ENCODE data around the gene APMAP.
"Not testable (repeated sequence)": the region's sequence is repeated elsewhere in the genome, so short reads cannot be mapped to it uniquely, and the experiment has no call there.

APMAP gene

DNA sequence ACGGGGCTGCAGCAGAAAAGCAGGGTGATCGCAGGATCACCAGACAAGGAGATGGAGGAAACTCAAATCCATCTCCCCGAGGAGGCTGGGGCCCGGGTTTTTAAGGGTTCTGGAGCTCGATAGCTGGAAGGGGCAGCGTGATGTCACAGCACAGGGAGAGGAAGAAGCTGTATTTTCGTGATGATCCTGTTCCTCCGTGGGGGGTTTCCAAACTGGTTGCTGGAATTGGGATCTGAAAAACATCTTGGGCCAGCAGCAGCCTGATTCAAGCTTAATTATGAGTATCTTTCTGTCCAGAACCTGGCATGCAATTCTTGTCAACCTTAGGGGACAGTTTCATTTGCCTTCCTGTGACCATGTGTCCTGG, 39.4 kb downstream of the APMAP start:
- Histone ChIP-seq H3K9me3 (ENCODE audit: control insufficient read depth, low read length) (no peaks in the 10 kb centered on the region), H3K4me1 (ENCODE audit: control insufficient read depth, insufficient read depth, low read length, poor library complexity, severe bottlenecking) (peaks cover 21% of the 10 kb centered on the region), H3K4me3 (ENCODE audit: insufficient read depth, low read depth, low read length, poor library complexity, severe bottlenecking) (no peak overlapping the region), H3K36me3 (ENCODE audit: control insufficient read depth, insufficient read depth, low read length) (peaks cover 4% of the 10 kb centered on the region), H3K27me3 (replicated peaks; ENCODE audit: control insufficient read depth, insufficient read depth, low read length, poor library complexity, severe bottlenecking) (no peaks in the 10 kb centered on the region), H3K27ac (ENCODE audit: insufficient read depth, low read length, poor library complexity, severe bottlenecking) (no peak overlapping the region)
- no peak for DNase-seq

DNA sequence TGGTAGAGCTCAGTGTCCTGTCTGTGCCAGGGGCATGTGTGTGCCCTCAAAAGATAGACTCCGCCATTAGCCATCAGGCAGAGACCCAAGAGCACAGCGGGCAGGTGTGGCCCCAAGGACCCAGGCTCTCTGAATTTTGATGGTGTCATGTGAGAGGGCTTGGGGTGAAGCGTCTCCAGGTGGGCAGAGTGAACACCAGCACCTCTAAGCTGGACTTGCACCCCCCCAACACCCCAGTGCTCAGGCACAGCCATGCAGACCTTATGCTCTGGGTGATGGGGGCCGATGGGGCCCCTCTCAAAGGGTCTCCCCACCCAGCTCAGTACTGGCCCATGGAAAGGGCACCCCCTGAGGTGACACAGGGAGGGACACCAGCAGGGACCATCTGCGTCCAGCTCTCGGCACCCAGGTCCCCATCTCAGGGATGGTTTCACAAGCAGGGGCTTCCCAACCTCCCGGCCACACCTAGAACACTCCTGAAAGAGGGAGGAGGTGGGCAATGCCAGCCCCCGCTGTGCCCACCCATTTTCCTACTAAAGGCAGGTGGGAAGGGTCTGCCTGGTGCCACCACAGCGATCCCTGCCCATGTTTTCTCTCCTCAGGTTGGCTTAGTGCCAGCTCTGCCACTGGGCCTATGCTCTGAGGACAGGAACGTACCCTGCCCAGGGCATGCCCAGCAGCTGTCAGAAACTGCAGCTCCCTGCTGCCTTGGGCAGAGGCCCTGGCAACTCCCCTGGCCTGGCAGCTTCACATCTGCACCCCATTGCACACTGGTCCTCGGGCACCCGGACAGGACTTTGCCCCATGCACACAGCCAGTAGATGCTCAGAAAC, 40.0 kb downstream of the APMAP start:
- Histone ChIP-seq H3K36me3 (ENCODE audit: control insufficient read depth, insufficient read depth, low read length) (peaks cover 3% of the 10 kb centered on the region), H3K9me3 (ENCODE audit: control insufficient read depth, low read length) (no peaks in the 10 kb centered on the region), H3K4me1 (ENCODE audit: control insufficient read depth, insufficient read depth, low read length, poor library complexity, severe bottlenecking) (peaks cover 21% of the 10 kb centered on the region), H3K4me3 (ENCODE audit: insufficient read depth, low read depth, low read length, poor library complexity, severe bottlenecking) (no peak overlapping the region), H3K27me3 (replicated peaks; ENCODE audit: control insufficient read depth, insufficient read depth, low read length, poor library complexity, severe bottlenecking) (no peaks in the 10 kb centered on the region), H3K27ac (ENCODE audit: insufficient read depth, low read length, poor library complexity, severe bottlenecking) (no peak overlapping the region)
- DNase-seq = no peak

DNA sequence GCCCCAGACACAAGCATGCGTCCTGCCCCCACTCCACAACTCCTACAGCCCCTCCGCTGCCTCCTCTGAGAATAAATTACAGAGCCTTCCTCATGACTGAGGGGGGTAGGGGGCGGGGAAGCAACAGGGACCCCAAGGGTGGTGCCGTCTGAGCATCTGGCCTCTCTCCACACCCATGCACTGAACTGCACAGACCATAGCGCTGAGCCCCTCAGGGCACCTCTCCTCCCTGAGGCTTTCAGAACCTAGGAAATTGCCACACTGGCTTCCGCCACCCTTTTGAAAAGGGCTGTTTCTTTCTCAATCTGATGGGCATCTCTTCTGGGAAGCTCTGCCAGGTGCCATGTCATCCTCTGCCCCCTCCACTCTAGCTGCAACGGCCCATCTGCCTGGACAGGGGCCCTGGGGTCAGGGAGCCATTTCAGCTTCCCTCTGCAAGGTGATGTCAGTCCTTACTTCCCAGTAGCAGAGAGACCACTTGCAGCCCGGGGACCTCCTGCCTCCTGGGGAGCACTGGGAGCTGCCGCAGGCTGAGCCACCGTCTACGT, 40.9 kb downstream of the APMAP start:
- H3K4me3 ChIP-seq (ENCODE audit: insufficient read depth, low read depth, low read length, poor library complexity, severe bottlenecking) = no peak overlapping the region
- no peaks in the 10 kb centered on the region for H3K36me3 ChIP-seq (ENCODE audit: control insufficient read depth, insufficient read depth, low read length)
- DNase-seq = no peak
- no peaks in the 10 kb centered on the region for H3K27me3 ChIP-seq (replicated peaks; ENCODE audit: control insufficient read depth, insufficient read depth, low read length, poor library complexity, severe bottlenecking)
- H3K9me3 ChIP-seq (ENCODE audit: control insufficient read depth, low read length) = no peaks in the 10 kb centered on the region
- H3K27ac ChIP-seq (ENCODE audit: insufficient read depth, low read length, poor library complexity, severe bottlenecking) = no peak overlapping the region
- peaks cover 21% of the 10 kb centered on the region for H3K4me1 ChIP-seq (ENCODE audit: control insufficient read depth, insufficient read depth, low read length, poor library complexity, severe bottlenecking)

DNA sequence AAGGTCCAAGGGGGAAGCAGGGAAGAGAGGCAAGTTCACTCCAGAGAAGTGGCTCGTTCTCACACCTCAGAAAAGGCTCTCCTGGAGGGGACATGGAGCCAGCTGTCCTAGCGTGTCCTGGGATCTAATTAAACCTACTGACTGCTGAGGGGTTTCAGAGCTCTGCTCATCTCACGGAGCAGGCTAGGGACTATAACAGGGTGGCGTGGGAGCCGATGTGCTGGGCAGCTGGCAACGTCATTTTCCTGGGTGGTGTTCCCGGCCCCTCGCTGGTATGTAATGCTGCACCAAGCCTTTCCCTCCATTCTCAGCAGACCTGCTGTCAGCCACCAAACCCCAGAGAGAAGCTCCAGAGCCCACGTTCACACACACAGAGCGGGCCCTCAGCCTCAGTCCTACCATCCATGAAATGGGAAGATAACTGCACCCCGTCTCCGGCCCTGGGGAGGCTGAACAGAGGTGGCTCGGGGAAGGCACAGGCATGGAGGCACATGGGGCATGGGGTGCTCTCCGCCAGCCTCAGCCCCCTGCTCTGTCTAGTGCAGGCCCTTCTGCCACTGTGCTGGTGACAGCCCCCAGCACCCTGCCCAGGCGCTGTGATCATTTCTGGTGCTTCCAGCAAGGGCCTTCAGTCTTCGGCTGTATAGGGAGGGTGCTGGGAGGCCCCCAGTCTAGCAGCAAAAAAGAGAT, 41.6 kb downstream of the APMAP start:
- Histone ChIP-seq H3K4me3 (ENCODE audit: insufficient read depth, low read depth, low read length, poor library complexity, severe bottlenecking) (no peak overlapping the region), H3K27ac (ENCODE audit: insufficient read depth, low read length, poor library complexity, severe bottlenecking) (no peak overlapping the region), H3K4me1 (ENCODE audit: control insufficient read depth, insufficient read depth, low read length, poor library complexity, severe bottlenecking) (peaks cover 21% of the 10 kb centered on the region), H3K27me3 (replicated peaks; ENCODE audit: control insufficient read depth, insufficient read depth, low read length, poor library complexity, severe bottlenecking) (no peaks in the 10 kb centered on the region), H3K36me3 (ENCODE audit: control insufficient read depth, insufficient read depth, low read length) (no peaks in the 10 kb centered on the region), H3K9me3 (ENCODE audit: control insufficient read depth, low read length) (no peaks in the 10 kb centered on the region)
- no peak for DNase-seq

DNA sequence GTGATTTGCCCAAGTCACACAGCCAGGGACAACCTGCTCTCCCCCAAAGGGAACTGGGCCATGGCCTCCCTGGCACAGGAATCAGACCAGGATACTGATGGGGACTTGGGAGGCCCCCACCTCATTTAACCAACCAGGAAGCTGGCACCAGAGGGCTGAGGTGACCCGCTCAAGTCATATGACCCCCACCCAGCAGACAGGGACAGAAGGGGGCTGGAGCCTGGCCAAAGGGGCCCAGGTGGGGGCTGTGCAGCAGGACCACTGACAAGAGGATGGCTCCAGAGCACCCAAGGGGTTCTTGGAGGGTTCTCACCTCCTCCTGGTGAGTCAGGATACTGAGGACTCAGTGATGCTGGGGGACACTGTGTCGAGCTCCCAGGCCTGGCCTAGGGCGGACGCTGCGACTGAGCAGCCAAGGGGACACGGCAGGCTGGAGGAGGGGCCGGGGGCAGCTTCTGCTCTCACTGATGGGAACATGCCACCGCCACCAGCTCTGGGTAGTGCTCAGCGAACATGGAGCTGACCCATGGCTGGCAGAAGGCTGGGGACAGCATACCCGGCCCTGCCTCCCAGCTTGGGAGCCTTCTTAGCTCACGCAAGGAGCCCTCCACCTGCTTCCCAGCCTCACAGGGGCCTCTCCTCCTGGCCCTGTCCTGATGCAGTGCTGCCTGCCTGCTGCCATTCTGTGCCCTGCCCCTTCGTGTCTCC, 42.3 kb downstream of the APMAP start:
- DNase-seq = no peak
- Histone ChIP-seq H3K4me3 (ENCODE audit: insufficient read depth, low read depth, low read length, poor library complexity, severe bottlenecking) (peak overlapping the region; percentile 31), H3K36me3 (ENCODE audit: control insufficient read depth, insufficient read depth, low read length) (no peaks in the 10 kb centered on the region), H3K27ac (ENCODE audit: insufficient read depth, low read length, poor library complexity, severe bottlenecking) (peak overlapping the region; percentile 46), H3K27me3 (replicated peaks; ENCODE audit: control insufficient read depth, insufficient read depth, low read length, poor library complexity, severe bottlenecking) (no peaks in the 10 kb centered on the region), H3K4me1 (ENCODE audit: control insufficient read depth, insufficient read depth, low read length, poor library complexity, severe bottlenecking) (peaks cover 21% of the 10 kb centered on the region), H3K9me3 (ENCODE audit: control insufficient read depth, low read length) (no peaks in the 10 kb centered on the region)

DNA sequence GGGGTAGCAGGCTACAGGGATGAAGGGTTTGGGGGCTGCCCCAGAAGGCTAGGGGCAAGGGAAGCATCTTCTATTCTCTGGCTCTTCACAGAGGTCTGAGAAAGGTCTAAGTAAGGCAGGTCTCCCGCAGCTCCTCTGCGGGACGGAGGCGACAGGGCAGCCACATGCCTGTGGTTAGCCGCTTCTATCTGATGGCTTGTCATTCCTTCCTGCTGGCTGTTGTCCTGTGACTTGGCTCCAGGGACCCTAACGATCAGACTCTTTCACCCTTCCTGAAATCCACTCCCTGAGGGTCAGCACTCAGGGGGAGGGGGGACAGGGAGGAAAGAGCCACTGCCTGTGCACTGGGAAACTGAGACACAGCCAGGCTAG, 42.8 kb downstream of the APMAP start:
- Histone ChIP-seq H3K27me3 (replicated peaks; ENCODE audit: control insufficient read depth, insufficient read depth, low read length, poor library complexity, severe bottlenecking) (no peaks in the 10 kb centered on the region), H3K4me3 (ENCODE audit: insufficient read depth, low read depth, low read length, poor library complexity, severe bottlenecking) (peak overlapping the region; percentile 31), H3K27ac (ENCODE audit: insufficient read depth, low read length, poor library complexity, severe bottlenecking) (peak overlapping the region; percentile 46), H3K9me3 (ENCODE audit: control insufficient read depth, low read length) (no peaks in the 10 kb centered on the region), H3K36me3 (ENCODE audit: control insufficient read depth, insufficient read depth, low read length) (no peaks in the 10 kb centered on the region), H3K4me1 (ENCODE audit: control insufficient read depth, insufficient read depth, low read length, poor library complexity, severe bottlenecking) (peaks cover 17% of the 10 kb centered on the region)
- DNase-seq = no peak

DNA sequence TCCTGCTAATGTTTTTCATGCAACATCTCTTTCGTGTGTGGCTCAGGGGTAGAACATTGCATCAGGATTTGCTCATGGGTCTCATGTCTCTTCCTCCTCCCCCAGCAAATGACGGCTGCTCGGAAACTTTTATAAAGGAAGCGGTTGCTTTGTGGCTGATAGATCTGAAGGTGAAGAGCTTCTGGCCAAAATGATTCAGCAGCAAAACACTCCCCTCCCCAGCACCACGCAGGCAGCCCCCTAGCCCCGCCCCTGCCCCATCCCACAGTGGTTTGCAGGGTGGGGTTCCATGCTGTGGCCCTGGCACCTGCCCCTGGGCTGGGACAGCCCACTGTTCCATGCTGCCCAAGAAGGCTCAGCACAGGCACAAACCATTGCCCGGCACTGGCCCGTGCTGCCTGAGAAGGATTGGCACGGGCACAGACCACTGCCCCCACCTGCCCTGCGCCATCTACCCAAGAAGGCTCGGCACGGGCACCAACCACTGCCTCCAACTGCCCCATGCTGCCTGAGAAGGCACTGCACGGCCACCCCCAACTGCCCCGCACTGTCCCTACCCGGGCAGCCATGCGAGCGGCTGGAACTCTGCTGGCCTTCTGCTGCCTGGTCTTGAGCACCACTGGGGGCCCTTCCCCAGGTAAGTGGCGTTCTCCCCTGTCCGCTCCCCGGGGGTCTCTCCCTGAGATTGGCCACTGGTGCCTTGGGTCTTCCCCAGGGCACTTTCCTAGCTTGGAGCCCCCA, 43.4 kb downstream of the APMAP start, which contains the start of gene CST7:
TSS of gene CST7 (plus strand) at position 331 of the 741 bp plus-strand sequence. CDS start at position 568, 237 bp downstream.
- peak; percentile 31 to 81 (median 78) for DNase-seq
- Histone ChIP-seq H3K36me3 (ENCODE audit: control insufficient read depth, insufficient read depth, low read length) (no peaks in the 10 kb centered on the region), H3K4me1 (ENCODE audit: control insufficient read depth, insufficient read depth, low read length, poor library complexity, severe bottlenecking) (peaks cover 17% of the 10 kb centered on the region), H3K27me3 (replicated peaks; ENCODE audit: control insufficient read depth, insufficient read depth, low read length, poor library complexity, severe bottlenecking) (no peaks in the 10 kb centered on the region), H3K9me3 (ENCODE audit: control insufficient read depth, low read length) (no peaks in the 10 kb centered on the region), H3K27ac (ENCODE audit: insufficient read depth, low read length, poor library complexity, severe bottlenecking) (peak within 1 kb of the TSS; percentile 46), H3K4me3 (ENCODE audit: insufficient read depth, low read depth, low read length, poor library complexity, severe bottlenecking) (peak within 1 kb of the TSS; percentile 31)

DNA sequence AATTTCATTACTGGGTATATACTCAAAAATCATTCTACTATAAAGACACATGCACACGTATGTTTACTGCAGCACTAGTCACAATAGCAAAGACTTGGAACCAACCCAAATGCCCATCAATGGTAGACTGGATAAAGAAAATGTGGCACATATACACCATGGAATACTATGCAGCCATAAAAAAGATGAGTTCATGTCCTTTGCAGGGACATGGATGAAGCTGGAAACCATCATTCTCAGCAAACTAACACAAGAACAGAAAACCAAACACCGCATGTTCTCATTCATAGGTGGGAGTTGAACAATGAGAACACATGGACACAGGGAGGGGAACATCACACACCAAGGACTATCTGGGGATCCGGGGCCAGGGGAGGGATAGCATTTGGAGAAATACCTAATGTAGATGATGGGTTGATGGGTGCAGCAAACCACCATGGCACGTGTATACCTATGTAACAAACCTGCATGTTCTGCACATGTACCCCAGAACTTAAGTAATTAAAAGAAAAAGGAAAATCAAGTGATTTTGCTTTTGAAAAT, 44.1 kb downstream of the APMAP start:
- H3K4me1 ChIP-seq (ENCODE audit: control insufficient read depth, insufficient read depth, low read length, poor library complexity, severe bottlenecking) = peaks cover 17% of the 10 kb centered on the region
- not testable (repeated sequence) for H3K27ac ChIP-seq (ENCODE audit: insufficient read depth, low read length, poor library complexity, severe bottlenecking)

DNA sequence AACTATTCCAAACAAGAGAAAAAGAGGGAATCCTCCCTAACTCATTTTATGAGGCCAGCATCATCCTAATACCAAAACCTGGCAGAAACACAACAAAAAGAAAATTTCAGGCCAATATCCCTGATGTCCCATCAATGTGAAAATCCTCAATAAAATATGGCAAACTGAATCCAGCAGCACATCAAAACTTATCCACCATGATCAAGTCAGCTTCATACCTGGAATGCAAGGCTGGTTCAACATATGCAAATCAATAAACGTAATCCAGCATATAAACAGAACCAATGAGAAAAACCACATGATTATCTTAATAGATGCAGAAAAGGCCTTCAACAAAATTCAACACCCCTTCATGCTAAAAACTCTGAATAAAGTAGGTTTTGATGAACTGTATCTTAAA, 46.2 kb downstream of the APMAP start:
- not testable (repeated sequence) for H3K36me3 ChIP-seq (ENCODE audit: control insufficient read depth, insufficient read depth, low read length); H3K27me3 ChIP-seq (replicated peaks; ENCODE audit: control insufficient read depth, insufficient read depth, low read length, poor library complexity, severe bottlenecking); H3K9me3 ChIP-seq (ENCODE audit: control insufficient read depth, low read length); H3K27ac ChIP-seq (ENCODE audit: insufficient read depth, low read length, poor library complexity, severe bottlenecking); H3K4me3 ChIP-seq (ENCODE audit: insufficient read depth, low read depth, low read length, poor library complexity, severe bottlenecking); DNase-seq
- H3K4me1 ChIP-seq (ENCODE audit: control insufficient read depth, insufficient read depth, low read length, poor library complexity, severe bottlenecking) = peaks cover 17% of the 10 kb centered on the region

More for the DNA sequence above, 44.1 kb downstream of the APMAP start:
- DNase-seq; H3K36me3 ChIP-seq (ENCODE audit: control insufficient read depth, insufficient read depth, low read length); H3K9me3 ChIP-seq (ENCODE audit: control insufficient read depth, low read length); H3K4me3 ChIP-seq (ENCODE audit: insufficient read depth, low read depth, low read length, poor library complexity, severe bottlenecking); H3K27me3 ChIP-seq (replicated peaks; ENCODE audit: control insufficient read depth, insufficient read depth, low read length, poor library complexity, severe bottlenecking): not testable (repeated sequence)

Measured in effector memory CD4-positive, alpha-beta T cell (primary cell).